HG02943 (cell line): ENCODE results near the gene TP53I13.

Experiments
- ATAC-seq: cut with Tn5 transposase; IDR thresholded peaks from one replicate; pipeline ENCODE4 v1.9.1; 2021; ENCODE audit warnings: mild to moderate bottlenecking, low read depth, moderate library complexity; ENCODE audit not compliant: unreplicated experiment

TP53I13 gene

GRCh38 chr17:29566473-29567303, 1.8 kb upstream of the TP53I13 start, which contains the start of gene ABHD15:
TSS of gene ABHD15 (minus strand) at chr17:29567037. CDS start at chr17:29566966, 71 bp downstream.
- no peak for ATAC-seq

GRCh38 chr17:29567304-29567553, 1.3 kb upstream of the TP53I13 start:
- ATAC-seq = no peak

GRCh38 chr17:29567554-29568330, 759 bp upstream of the TP53I13 start:
- ATAC-seq = peak; percentile 40

DNA sequence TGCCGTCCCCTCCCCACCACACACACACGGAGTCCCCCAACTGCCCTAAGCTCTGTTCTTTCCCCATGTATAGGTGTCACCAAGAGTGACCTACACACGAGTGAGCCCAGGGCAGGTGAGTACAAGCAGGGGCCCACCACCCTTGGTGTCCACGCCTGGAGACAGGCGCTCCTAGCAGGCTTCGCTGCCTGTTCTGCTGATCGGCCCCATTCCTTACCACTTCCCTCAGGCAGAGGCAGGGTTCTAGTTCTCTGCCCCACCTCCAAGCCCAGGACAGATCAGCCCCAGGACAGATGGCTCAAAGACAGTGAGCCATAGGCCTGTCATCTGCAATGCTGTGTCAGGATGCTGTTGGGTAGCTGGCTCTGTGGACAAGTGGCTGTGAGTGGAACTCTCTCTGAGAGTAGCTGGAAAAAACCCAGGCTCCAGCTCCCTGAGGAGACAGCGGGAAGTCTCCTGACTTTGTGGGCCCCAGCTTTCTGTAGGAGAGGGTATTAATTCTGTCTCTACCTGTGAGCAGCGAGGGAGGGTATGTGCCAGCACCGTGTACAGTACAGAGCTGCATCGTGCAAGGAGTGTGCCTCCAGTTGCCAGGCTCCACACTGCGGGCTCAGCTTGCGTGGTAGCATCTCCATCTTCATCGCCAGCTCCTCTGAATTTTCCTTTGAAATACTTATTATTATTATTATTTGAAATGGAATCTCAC, 897 bp downstream of the TP53I13 start:
- no peak for ATAC-seq

GRCh38 chr17:29570521-29570920, 2.0 kb downstream of the TP53I13 start:
- no peak for ATAC-seq

- ATAC-seq = no peak
Observed at GRCh38 chr17:29571486-29571882, 3.0 kb downstream of the TP53I13 start.

GRCh38 chr17:29571883-29572681, 3.6 kb downstream of the TP53I13 start:
- no peak for ATAC-seq

DNA sequence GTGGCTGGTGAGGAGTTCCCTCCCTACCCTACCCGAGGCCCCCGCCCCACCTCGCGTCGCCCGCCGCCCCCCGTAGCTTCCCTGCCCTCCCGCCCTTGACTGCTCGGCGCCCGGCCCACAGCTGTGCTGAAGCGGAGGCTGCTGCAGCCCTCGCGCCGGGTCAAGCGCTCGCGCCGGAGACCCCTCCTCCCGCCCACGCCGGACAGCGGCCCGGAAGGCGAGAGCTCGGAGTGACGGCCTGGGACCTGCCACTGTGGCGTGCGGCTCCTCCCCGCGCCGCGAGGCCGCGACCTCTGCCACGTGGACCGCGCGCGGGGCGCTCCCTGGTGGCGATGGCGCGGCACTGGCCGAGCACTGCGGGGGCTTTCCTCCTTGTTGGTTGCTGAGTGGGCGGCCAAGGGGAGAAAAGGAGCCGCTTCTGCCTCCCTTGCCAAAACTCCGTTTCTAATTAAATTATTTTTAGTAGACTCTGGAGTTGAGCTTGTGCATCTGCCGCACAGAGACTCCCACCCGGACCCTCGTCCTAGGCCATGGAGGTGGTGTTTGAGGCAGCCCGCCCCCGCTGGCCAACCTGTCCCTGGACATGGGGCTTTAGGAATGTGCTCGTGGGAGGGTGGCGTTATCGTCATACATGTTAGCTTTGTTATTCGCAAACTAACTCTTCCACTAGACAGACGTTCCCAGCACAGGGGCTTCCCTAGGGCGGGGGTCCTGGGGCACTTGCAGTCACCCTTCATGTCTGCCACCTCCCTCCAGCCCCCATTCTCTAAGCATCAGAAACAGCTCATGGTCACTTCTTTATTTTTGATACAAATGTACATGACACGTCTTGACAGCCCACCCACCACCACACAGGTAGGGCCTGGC, 4.4 kb downstream of the TP53I13 start:
- ATAC-seq = no peak

- ATAC-seq = no peak
Observed at GRCh38 chr17:29573558-29573869, 5.0 kb downstream of the TP53I13 start.

DNA sequence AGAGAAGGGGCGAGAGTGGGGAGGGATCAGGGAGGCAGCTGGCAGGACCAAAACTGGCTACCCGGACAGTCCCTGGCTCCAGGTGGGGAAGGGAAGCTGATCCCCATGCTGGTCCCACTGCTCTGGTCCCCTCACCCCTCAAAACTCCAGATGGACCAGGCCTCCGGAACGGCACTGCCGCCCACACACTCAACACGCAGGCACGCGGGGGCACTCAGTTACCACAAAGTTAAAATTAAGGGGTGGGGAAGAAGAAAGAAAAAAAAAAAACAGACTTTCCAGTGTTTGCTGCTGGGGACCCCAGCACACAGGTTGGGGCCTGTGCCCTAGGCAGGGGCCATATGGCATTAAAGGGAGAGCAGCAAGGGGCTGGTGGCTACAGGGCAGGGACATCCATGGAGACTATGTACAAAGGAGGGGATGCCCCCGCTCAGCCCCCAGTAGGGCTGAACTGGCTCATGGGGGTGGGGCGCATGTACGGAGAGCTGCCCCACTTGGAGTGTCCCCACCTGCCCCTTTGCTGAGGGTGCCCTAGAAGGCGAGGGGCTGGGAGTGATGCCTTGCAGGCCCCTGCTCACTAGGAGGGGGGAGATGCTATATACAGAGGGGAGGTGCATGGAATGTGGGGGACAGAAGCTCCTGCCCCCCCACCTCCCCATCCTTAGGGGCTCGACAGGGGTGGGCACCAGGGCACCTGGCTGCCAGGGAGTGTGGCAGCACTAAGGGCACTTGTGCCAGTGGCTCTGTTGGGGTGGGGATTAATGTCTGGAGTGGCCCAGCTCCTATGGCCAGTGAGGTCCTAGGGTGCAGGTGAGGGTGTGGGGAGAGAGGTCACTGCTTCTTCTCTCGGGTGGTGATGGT, 5.6 kb downstream of the TP53I13 start:
- no peak for ATAC-seq

- no peak for ATAC-seq
Observed at GRCh38 chr17:29574732-29575510, 6.4 kb downstream of the TP53I13 start.

GRCh38 chr17:29575511-29576213, 7.2 kb downstream of the TP53I13 start:
- no peak for ATAC-seq

DNA sequence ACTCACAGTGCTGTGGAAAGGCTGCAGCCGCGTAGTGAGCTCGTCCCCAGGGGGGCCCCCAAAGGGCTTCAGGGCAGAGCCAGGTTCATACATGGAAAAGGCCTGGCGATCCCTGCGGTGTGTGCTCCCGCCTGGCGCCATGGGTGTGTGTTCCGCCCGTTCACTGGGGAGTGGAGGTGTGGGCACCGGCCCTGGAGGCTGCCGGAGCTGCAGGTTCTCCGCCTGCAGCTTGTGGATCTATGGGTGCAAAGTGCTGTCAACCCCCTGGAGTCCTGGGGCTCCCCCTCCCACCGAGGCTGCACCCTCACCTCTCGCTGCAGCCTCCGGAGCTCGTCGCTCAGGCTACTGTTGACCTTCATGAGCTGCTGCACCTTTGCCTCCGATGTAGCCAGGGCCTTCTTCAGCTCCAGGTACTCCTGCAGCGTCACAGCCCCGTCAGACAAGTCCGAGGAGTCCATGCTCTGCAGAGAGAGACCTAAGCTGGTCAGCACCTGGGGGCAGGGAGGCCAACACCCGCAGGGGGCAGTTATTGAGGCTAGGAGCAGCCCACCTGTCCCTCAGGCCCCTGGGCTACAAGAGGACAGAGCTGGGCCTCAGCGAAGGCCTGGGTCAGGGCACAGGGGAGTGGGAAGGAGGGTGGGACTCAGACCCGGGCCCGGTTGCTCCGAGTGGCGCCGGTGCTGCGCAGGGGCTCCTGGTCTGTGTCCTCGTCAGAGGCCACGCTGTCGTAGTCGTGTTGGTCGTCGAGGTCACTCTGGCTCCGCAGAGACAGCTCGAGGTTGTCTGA, 7.9 kb downstream of the TP53I13 start:
- ATAC-seq = no peak

DNA sequence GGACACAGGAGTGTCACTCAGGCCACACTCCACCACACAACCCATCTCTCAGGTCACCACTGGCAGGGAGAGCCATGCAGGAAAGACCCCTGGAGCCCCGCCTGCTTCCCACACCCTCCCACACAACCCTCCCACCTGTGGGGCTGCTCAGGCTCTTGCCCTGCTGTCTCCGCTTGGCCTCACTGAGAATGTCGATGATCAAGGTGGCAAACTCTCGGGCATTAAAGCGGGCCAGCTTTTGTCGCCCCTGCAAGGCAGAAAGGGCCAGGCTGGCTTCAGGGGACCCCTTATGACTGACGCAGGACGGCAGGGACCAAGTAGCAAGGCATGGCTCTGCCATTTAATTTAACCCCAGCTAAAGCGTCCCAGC, 8.5 kb downstream of the TP53I13 start:
- no peak for ATAC-seq

GRCh38 chr17:29577385-29578211, 9.1 kb downstream of the TP53I13 start:
- no peak for ATAC-seq
